MM.1S (cell line): ENCODE measurements around the gene IQCF5.

Experiments used
- EZH2 ChIP-seq: fragments of 300-600 bp; sonication (generic); optimal IDR thresholded peaks from 2 replicates; pipeline ENCODE3; 2017; ENCODE audit warnings: low read depth, mild to moderate bottlenecking, antibody characterized with exemption, low read length, mixed read lengths
- EZH2phosphoT487 ChIP-seq: fragments of 300-600 bp; sonication (generic); IDR thresholded peaks from 2 replicates; pipeline ENCODE4 v1.6.1; 2018; ENCODE audit warnings: antibody characterized with exemption, low read length
- TF ChIP-seq, protein P1 (sequence below): fragments of 300-600 bp; sonication (generic); IDR thresholded peaks from 2 replicates; pipeline ENCODE4 v1.5.1; 2016; ENCODE audit warnings: antibody characterized with exemption, low read length, mixed read lengths

- TF ChIP-seq, protein P1, sequence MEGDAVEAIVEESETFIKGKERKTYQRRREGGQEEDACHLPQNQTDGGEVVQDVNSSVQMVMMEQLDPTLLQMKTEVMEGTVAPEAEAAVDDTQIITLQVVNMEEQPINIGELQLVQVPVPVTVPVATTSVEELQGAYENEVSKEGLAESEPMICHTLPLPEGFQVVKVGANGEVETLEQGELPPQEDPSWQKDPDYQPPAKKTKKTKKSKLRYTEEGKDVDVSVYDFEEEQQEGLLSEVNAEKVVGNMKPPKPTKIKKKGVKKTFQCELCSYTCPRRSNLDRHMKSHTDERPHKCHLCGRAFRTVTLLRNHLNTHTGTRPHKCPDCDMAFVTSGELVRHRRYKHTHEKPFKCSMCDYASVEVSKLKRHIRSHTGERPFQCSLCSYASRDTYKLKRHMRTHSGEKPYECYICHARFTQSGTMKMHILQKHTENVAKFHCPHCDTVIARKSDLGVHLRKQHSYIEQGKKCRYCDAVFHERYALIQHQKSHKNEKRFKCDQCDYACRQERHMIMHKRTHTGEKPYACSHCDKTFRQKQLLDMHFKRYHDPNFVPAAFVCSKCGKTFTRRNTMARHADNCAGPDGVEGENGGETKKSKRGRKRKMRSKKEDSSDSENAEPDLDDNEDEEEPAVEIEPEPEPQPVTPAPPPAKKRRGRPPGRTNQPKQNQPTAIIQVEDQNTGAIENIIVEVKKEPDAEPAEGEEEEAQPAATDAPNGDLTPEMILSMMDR = no peak
- TF ChIP-seq EZH2 (no peak), EZH2phosphoT487 (no peak)
These were observed 6.1 kb downstream of the IQCF5 start for GRCh38 chr3:51869304-51869703.
